SIG-M5 treated with dmso at 0.1 percent for 504 hours (cell line): Measurements from ENCODE around the gene IMPACT.

Source experiments
- DNase-seq: peaks from one replicate; lab custom pipeline; 2025; ENCODE audit not compliant: unreplicated experiment; lab: John Stamatoyannopoulos, UW

The IMPACT gene

DNA sequence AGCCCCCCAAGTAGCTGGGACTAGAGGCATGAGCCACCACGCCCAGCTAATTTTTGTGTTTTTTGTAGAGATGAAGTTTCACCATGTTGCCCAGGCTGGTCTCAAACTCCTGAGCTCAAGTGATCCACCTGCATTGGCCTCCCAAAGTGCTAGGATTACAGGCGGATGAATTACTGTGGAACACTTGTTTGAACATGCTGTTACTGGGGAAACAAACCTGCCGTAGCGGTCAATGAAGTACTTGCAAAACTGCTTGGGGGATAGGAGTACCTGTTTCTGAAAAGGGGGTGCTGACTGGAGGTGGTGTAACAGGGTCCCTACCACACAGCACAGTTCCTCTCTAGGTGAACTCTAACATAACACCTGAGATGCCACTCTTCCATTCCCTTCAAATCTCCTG is 5.9 kb upstream of the IMPACT start:
- no peak for DNase-seq

DNA sequence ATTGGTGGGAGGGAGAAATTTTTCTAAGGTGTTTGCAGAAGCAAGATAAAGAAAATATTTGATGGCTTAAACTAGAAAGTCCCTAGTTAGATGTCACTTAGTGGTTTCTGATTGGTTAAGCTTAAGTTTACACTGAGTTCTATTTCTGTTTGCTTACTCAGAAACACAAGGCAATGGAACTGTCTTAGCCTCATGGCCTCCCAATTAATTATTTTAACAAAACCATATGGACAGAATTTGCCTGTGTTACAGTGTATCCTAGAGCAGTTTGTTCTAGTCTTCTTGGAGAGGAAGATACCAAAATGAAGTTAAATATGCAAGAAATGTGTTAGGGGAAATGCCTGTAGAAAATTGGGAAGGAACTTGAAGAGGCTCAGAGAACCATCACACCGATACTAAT is 4.6 kb upstream of the IMPACT start:
- no peak for DNase-seq

GRCh38 chr18:24426073-24426397 is 435 bp upstream of the IMPACT start:
- DNase-seq = no peak

DNA sequence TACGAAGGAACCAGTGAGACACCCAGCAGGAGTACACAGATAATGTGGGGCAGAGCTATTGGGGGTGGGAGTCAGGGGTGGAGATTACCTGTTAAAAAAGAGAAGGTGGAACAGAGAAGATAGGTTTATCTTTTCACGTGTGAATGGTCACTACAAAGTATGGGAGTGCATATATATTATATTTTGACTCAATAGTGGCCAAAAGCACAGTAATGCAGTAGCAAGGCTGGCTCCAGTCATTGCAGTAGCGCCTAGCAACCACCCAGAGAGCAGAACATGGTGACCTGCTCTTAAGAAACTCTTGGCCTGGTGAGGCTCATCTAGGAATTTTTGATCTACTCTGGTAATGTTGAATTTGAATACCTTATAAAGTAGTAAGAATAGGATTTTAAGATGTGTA is 1.0 kb downstream of the IMPACT start:
- peak; percentile 25 for DNase-seq

DNA sequence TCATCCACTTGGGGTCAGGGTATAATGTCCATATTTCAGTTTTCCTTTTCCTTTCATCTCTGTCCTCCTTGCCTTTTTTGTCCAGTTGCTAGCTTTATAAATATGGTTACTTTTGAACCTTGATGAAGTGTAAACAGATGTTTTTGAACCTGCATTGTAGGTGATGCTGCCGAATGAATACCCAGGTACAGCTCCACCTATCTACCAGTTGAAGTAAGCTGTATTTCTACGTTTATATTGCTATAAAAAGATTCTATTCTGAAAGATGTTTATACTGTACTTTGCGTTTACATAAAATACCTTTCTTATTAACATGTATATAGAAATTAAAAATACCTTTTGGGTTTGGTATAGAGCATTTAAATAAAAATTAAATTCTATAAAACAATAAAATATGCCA is 2.2 kb downstream of the IMPACT start:
- DNase-seq = no peak

GRCh38 chr18:24429188-24429587 is 2.7 kb downstream of the IMPACT start:
- DNase-seq = no peak

- peak; percentile 59 for DNase-seq
These were observed 6.1 kb downstream of the IMPACT start for GRCh38 chr18:24432618-24433017.

- no peak for DNase-seq
These were observed 10.5 kb downstream of the IMPACT start for GRCh38 chr18:24436939-24437338.

GRCh38 chr18:24443870-24444269 is 17.4 kb downstream of the IMPACT start:
- DNase-seq = peak; percentile 67

DNA sequence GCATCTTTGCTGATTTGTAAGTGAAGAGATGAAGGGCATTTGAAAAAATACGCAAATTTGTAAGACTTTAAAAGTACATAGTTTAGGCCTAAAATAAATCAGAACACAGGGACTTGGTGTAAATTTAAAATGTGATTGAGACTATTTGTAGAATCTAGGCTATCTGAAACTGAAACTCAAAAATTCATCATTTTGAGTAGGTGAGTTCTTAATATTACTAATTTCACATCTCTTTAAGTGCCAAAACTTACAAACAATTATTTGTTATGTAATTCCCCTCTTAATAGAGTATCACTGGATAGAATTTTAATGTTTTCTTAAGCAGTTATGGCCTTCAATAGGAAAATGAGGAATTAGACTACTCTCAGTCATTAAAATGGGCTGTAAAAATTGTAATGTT is 20.0 kb downstream of the IMPACT start:
- no peak for DNase-seq

- DNase-seq = peak; percentile 13
These were observed 20.6 kb downstream of the IMPACT start for GRCh38 chr18:24446953-24447538.

GRCh38 chr18:24447961-24448360 is 21.5 kb downstream of the IMPACT start:
- DNase-seq = no peak

GRCh38 chr18:24456549-24456948 is 30.1 kb downstream of the IMPACT start:
- no peak for DNase-seq

GRCh38 chr18:24459772-24460171 is 33.3 kb downstream of the IMPACT start:
- peak; percentile 74 for DNase-seq

DNA sequence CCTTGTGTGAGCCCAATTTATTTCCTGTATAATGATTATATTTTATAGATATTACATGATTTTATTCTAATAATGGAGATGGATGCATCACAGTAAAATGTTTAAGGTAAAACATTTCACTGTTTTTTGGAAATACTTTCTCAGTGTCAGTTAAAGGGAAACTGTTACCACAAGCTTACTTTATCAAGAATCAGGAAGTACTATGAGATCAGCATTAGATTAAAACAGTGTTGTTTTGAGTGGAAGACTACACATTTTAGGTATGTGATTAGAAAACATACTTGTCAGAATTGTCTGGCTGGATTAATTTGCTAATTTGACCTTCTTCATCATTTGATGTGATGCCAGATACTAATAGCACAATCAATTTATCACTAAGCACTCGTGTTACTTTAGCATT is 33.9 kb downstream of the IMPACT start, which contains the start of gene HRH4:
Gene HRH4, plus strand, starts transcription at position 250 of the 400 bp plus-strand sequence. Its CDS starts 92 bp downstream, at position 342.
- peak; percentile 54 for DNase-seq

- DNase-seq = no peak
These were observed 35.5 kb downstream of the IMPACT start for GRCh38 chr18:24461996-24462395.

- no peak for DNase-seq
These were observed 36.6 kb downstream of the IMPACT start for GRCh38 chr18:24462838-24463775.

- DNase-seq = peak; percentile 86
These were observed 39.0 kb downstream of the IMPACT start for GRCh38 chr18:24465486-24465885.

- DNase-seq = no peak
These were observed 40.3 kb downstream of the IMPACT start for GRCh38 chr18:24466771-24467170.

DNA sequence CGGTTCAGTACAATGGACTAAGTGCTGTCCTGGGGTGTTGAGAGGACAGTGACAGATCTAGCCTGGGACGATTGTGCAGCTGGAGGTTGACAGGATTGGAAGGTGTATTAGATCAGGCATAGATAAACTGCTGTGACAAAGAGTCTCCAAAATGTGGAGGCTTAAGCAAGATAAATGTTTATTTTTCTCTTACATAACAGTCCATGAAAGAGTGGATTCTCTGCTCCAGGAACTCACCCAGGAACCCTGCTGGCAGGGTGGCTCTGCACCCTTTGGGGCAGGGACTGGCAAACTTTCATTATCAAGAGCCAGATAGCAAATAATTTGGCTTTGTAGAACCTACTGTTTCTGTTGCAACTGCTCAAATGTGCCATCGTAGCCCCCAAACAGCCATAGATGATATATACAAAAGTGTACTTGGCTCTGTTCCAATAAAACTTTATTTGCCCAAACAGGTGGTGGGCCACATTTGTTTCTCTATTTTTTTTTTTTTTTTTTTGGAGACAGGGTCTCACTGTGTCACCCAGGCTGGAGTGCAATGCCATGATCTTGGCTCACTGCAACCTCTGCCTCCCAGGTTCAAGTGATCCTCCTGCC is 43.6 kb downstream of the IMPACT start:
- no peak for DNase-seq

- DNase-seq = no peak
These were observed 44.3 kb downstream of the IMPACT start for GRCh38 chr18:24470805-24471204.

GRCh38 chr18:24472591-24472990 is 46.1 kb downstream of the IMPACT start:
- DNase-seq = no peak
